Uterus (tissue), 2 donors: ENCODE results near the gene CACNA1D.

Experiments
- POLR2A ChIP-seq, 2 donors: fragments of 450-650 bp; IDR thresholded peaks; one replicate each; pipeline ENCODE4 v1.6.1; 2016; ENCODE audit warnings: antibody characterized with exemption in 2 of 2, mild to moderate bottlenecking in 1 of 2, moderate library complexity in 1 of 2
- TF ChIP-seq, protein P1 (sequence below), 4 experiments: fragments of 200-600 bp in 2 of 4; fragments of 450-650 bp in 2 of 4; sonication (generic) in 2 of 4; IDR thresholded peaks; one replicate each; pipeline ENCODE4 v1.5.1; 2016 to 2019; ENCODE audit warnings: antibody characterized with exemption in 4 of 4, mild to moderate bottlenecking in 2 of 4, moderate library complexity in 1 of 4

DNA sequence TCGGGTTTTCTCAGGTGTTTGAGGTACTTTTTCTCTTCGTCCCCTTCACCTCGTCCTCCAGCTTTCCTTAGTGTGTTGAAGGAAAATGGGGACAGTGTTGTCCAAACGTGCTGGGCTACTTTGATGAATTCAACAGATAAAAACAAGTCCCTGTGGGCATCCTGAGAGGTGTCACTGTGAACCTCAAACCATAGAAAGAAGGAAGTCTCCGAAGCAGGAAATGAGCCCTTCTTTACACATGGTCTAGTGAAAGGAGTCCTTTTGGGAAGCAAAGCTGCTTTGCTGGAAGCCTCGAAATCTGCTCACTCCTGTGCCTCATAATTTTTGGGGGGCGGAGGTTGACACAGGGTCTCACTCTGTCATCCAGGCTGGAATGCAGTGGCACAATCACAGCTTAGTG lies 362.6 kb downstream of the CACNA1D start:
- TF ChIP-seq, protein P1, sequence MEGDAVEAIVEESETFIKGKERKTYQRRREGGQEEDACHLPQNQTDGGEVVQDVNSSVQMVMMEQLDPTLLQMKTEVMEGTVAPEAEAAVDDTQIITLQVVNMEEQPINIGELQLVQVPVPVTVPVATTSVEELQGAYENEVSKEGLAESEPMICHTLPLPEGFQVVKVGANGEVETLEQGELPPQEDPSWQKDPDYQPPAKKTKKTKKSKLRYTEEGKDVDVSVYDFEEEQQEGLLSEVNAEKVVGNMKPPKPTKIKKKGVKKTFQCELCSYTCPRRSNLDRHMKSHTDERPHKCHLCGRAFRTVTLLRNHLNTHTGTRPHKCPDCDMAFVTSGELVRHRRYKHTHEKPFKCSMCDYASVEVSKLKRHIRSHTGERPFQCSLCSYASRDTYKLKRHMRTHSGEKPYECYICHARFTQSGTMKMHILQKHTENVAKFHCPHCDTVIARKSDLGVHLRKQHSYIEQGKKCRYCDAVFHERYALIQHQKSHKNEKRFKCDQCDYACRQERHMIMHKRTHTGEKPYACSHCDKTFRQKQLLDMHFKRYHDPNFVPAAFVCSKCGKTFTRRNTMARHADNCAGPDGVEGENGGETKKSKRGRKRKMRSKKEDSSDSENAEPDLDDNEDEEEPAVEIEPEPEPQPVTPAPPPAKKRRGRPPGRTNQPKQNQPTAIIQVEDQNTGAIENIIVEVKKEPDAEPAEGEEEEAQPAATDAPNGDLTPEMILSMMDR (IDR thresholded peaks at IDR 0.05), result no peak
- no peak for TF ChIP-seq POLR2A (IDR thresholded peaks at IDR 0.05)
